SJCRH30 (cell line): ENCODE data around the gene FUZ. TPM values are rescaled to one million over a fixed set of nuclear protein-coding genes. Genes with fewer than 3 reads are reported as not detected.

ENCODE experiments used
- DNase-seq, 2 experiments: peaks; one replicate each; pipeline ENCODE4 v3.0.0-alpha.2; 2015 to 2020
- H3K27ac ChIP-seq: fragments of 250-450 bp; sonication (Bioruptor Pico); 2 replicates; pipeline ENCODE4 v1.5.1; 2020; ENCODE audit warnings: mild to moderate bottlenecking, moderate library complexity
- H3K27me3 ChIP-seq: fragments of 250-450 bp; sonication (Bioruptor Pico); 2 replicates; pipeline ENCODE4 v1.5.1; 2020; ENCODE audit warnings: mild to moderate bottlenecking, moderate library complexity
- H3K36me3 ChIP-seq: fragments of 250-450 bp; sonication (Bioruptor Pico); 2 replicates; pipeline ENCODE4 v1.5.1; 2020; ENCODE audit warnings: mild to moderate bottlenecking, moderate library complexity
- H3K4me1 ChIP-seq: fragments of 250-450 bp; sonication (Bioruptor Pico); 2 replicates; pipeline ENCODE4 v1.5.1; 2020; ENCODE audit warnings: mild to moderate bottlenecking, moderate library complexity
- H3K4me3 ChIP-seq: fragments of 250-450 bp; sonication (Bioruptor Pico); 2 replicates; pipeline ENCODE4 v1.5.1; 2020; ENCODE audit warnings: mild to moderate bottlenecking, moderate library complexity
- H3K9me3 ChIP-seq: fragments of 250-450 bp; sonication (Bioruptor Pico); replicated peaks from 2 replicates; pipeline ENCODE4 v1.5.1; 2020; ENCODE audit warnings: mild to moderate bottlenecking, moderate library complexity
- total RNA-seq: library from RNA; depleted of rRNA; stranded (reverse); fragments of >200 nt; shearing (Covaris generic); gene quantifications from 2 replicates; pipeline ENCODE4 v1.2.3, GENCODE V29; 2014

Gene FUZ
- total RNA-seq, 1 experiment from 2014 or later = 27.6 TPM

DNA sequence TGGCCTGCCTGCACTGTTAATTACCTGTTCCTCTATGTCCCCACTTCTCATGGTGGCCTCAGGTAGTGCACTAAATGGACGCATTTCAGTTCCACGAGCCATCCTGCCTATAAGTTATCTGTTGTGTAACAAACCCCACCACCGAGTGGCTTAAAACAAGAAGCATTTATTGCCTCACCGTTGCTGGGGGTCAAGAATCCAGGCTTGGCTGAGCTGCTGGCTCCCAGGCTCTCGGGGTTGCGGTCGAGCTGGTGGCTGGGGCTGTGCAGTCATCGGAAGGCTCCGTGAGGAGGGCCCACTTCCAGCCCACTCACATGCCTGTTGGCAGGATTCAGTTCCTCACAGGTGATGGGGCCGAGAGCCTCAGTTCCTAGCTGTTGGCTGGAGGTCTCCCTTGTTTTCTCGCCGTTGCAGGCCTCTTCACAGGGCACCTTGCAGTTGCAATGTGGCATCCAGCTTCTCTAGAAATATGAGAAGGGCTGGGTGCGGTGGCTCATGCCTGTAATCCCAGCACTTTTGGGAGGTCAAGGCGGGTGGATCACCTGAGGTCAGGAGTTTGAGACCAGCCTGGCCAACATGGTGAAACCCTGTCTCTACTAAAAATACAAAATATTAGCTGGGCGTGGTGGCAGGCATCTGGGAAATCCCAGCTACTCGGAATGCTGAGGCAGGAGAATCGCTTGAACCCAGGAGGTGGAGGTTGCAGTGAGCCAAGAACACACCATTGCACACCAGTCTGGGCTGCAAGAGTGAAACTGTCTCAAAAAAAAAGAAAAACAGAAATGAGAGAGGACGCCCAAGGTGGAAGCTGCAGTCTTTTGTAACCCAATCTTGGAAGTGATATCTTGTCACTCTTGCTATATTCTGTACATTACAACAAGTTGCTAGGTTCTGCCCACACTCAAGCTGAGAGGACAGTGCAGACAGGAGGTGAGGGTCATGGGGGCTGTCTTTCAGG lies 31.3 kb upstream of the FUZ start:
- H3K4me3 ChIP-seq = no peak overlapping the region
- no peaks in the 10 kb centered on the region for H3K4me1 ChIP-seq
- DNase-seq = no peak
- H3K27me3 ChIP-seq = no peaks in the 10 kb centered on the region
- H3K27ac ChIP-seq = no peak overlapping the region
- no peaks in the 10 kb centered on the region for H3K9me3 ChIP-seq
- peaks cover 10% of the 10 kb centered on the region; the same call in 1 of the 2 replicates for H3K36me3 ChIP-seq

GRCh38 chr19:49843265-49843664 lies 30.2 kb upstream of the FUZ start:
- Histone ChIP-seq H3K27ac (no peak overlapping the region), H3K9me3 (no peaks in the 10 kb centered on the region), H3K4me1 (no peaks in the 10 kb centered on the region), H3K4me3 (no peak overlapping the region), H3K36me3 (peaks cover 8% of the 10 kb centered on the region; the same call in 1 of the 2 replicates), H3K27me3 (no peaks in the 10 kb centered on the region)
- no peak for DNase-seq

GRCh38 chr19:49840736-49841249 lies 27.7 kb upstream of the FUZ start:
- Histone ChIP-seq H3K36me3 (peaks cover 17% of the 10 kb centered on the region), H3K27ac (no peak overlapping the region), H3K4me3 (no peak overlapping the region), H3K27me3 (no peaks in the 10 kb centered on the region), H3K9me3 (no peaks in the 10 kb centered on the region), H3K4me1 (no peaks in the 10 kb centered on the region)
- DNase-seq = no peak

- Histone ChIP-seq H3K4me3 (no peak overlapping the region), H3K4me1 (no peaks in the 10 kb centered on the region), H3K27me3 (no peaks in the 10 kb centered on the region), H3K9me3 (no peaks in the 10 kb centered on the region), H3K36me3 (peaks cover 17% of the 10 kb centered on the region), H3K27ac (no peak overlapping the region)
- DNase-seq = no peak
These were observed 27.2 kb upstream of the FUZ start for GRCh38 chr19:49840321-49840720.

GRCh38 chr19:49839713-49840112 lies 26.6 kb upstream of the FUZ start:
- Histone ChIP-seq H3K4me3 (no peak overlapping the region), H3K27me3 (no peaks in the 10 kb centered on the region), H3K9me3 (no peaks in the 10 kb centered on the region), H3K36me3 (peaks cover 17% of the 10 kb centered on the region), H3K27ac (no peak overlapping the region), H3K4me1 (no peaks in the 10 kb centered on the region)
- DNase-seq = no peak

DNA sequence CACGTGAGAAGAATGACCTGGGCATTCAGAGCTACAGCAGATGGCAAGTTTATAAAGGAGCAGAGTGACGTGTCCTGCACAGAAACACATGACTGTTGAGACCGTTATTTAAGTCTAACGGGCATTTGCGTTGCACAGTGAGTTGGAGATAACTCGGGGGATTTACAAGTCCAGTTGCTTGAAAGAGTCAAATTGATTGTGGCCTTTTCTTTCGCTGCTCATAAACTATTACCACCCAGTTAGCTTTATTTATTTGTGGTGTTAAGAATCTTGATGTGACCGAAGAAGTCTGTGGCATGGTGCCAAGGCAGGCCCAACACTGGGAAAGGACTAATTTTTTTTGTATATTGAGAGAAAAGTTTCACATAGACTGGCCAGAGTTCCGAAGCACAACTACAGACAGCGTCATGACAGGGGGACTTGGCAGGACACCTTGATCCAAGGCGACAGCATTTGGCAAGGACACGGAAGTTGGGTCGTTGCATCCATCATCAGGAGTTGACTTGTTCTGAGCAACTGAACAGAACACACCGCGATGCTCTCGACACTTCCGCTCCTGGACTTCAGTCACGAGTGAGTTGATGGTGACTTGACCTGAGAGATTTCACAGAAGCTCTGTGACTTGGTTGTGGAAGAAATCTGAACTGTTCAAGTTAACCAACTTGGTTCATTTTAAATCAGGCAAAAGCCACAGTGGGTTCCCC lies 25.9 kb upstream of the FUZ start:
- Histone ChIP-seq H3K9me3 (no peaks in the 10 kb centered on the region), H3K27me3 (no peaks in the 10 kb centered on the region), H3K4me1 (no peaks in the 10 kb centered on the region), H3K4me3 (no peak overlapping the region), H3K36me3 (peaks cover 17% of the 10 kb centered on the region), H3K27ac (no peak overlapping the region)
- DNase-seq = no peak

DNA sequence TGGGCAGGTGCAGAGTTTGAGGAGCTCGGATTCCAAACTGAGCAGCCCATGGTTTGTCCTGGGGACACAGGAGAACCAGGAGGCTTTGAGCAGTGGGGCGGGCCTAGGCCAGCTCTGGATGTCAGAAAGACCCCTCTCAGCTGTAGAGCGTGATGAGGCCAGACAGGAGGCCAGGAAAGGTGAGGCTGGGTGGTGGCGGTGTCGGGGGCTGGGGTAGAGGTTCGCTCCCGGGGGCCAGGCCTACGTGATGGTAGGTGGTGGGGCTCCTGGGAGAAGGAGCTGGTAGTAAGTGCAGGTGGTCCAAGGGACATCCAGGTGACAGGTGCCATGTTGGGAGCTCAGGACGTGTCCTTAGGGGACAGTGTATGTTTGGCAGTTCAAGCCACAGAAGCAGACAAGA lies 24.3 kb upstream of the FUZ start:
- peaks cover 19% of the 10 kb centered on the region for H3K36me3 ChIP-seq
- no peaks in the 10 kb centered on the region for H3K9me3 ChIP-seq
- no peak overlapping the region for H3K4me3 ChIP-seq
- no peaks in the 10 kb centered on the region for H3K4me1 ChIP-seq
- no peaks in the 10 kb centered on the region for H3K27me3 ChIP-seq
- no peak for DNase-seq
- no peak overlapping the region for H3K27ac ChIP-seq

DNA sequence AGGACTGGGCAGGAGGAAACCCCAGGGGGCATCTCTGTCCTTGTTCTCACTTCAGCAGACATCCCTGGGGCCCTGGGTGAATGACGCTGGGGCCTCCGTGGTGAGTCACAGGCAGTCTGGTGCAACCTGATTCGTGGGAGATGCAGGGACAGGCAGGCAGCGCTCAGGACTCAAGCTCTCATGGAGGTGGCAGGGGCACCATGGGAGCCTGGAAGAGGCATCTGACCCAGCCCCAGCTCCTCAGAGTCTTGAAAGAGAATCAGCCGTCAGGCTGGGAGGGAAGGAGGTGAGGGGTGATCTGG lies 23.9 kb upstream of the FUZ start:
- no peak for DNase-seq
- H3K9me3 ChIP-seq = no peaks in the 10 kb centered on the region
- H3K27ac ChIP-seq = no peak overlapping the region
- no peaks in the 10 kb centered on the region for H3K27me3 ChIP-seq
- H3K36me3 ChIP-seq = peaks cover 19% of the 10 kb centered on the region
- no peak overlapping the region for H3K4me3 ChIP-seq
- H3K4me1 ChIP-seq = no peaks in the 10 kb centered on the region

- Histone ChIP-seq H3K36me3 (peaks cover 19% of the 10 kb centered on the region), H3K4me1 (no peaks in the 10 kb centered on the region), H3K27me3 (no peaks in the 10 kb centered on the region), H3K9me3 (no peaks in the 10 kb centered on the region), H3K4me3 (no peak overlapping the region), H3K27ac (no peak overlapping the region)
- DNase-seq = no peak
These were observed 23.3 kb upstream of the FUZ start for GRCh38 chr19:49836176-49837008.

GRCh38 chr19:49835562-49835961 lies 22.5 kb upstream of the FUZ start:
- Histone ChIP-seq H3K4me3 (no peak overlapping the region), H3K36me3 (peaks cover 19% of the 10 kb centered on the region)

DNA sequence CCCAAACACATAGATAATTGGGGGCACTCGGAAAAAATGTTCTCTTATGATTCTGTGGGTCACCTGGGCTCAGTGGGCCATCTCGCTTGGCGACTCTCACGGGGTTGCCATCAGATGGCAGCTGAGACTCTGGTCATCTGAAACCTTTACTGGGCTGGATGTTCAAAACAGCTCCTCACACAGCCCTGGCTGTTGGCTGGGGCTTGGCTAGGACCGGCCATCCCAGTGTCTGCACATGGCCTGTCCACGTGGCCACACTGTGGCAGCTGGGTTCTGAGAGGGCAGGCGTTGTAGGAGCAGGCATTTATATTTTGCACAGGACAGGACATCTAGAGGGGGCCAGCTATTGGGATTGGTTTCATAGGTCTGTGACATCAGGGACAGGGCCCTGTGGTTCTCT lies 20.5 kb upstream of the FUZ start:
- H3K27ac ChIP-seq = no peak overlapping the region
- H3K27me3 ChIP-seq = no peaks in the 10 kb centered on the region
- peaks cover under 1% of the 10 kb centered on the region; the same call in 1 of the 2 replicates for H3K4me1 ChIP-seq
- H3K4me3 ChIP-seq = no peak overlapping the region
- peaks cover 13% of the 10 kb centered on the region for H3K36me3 ChIP-seq
- H3K9me3 ChIP-seq = no peaks in the 10 kb centered on the region
- DNase-seq = no peak

More at GRCh38 chr19:49835562-49835961, 22.5 kb upstream of the FUZ start:
- no peaks in the 10 kb centered on the region for H3K4me1 ChIP-seq
- H3K27me3 ChIP-seq = no peaks in the 10 kb centered on the region
- H3K9me3 ChIP-seq = no peaks in the 10 kb centered on the region
- H3K27ac ChIP-seq = no peak overlapping the region
- no peak for DNase-seq

GRCh38 chr19:49832556-49832955 lies 19.5 kb upstream of the FUZ start:
- peaks cover 10% of the 10 kb centered on the region; the same call in 1 of the 2 replicates for H3K4me1 ChIP-seq
- H3K4me3 ChIP-seq = no peak overlapping the region
- H3K27ac ChIP-seq = no peak overlapping the region
- no peaks in the 10 kb centered on the region for H3K27me3 ChIP-seq
- no peaks in the 10 kb centered on the region for H3K9me3 ChIP-seq
- no peak for DNase-seq
- peaks cover 13% of the 10 kb centered on the region for H3K36me3 ChIP-seq

DNA sequence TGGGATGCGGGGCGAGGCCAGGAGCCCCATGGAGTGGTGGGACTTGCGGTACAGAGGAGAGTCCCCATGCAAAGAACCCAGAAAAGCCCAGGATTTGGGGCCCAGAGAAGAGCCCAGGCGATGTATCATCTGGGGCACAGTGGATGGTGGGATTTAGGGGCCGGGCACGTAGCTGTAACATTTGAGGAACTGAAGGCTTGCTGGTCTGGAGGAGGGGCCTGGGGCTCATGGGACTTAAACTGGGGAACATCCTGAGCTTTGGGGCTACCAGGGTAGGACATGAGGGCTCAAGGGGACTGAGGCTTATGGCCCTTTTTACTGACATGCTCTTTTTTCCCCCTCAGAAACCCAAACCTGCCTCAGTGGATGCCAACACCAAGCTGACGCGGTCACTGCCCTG lies 18.5 kb upstream of the FUZ start:
- Histone ChIP-seq H3K27me3 (no peaks in the 10 kb centered on the region), H3K36me3 (peaks cover 8% of the 10 kb centered on the region), H3K9me3 (no peaks in the 10 kb centered on the region), H3K4me1 (peaks cover 11% of the 10 kb centered on the region; the same call in 1 of the 2 replicates), H3K4me3 (no peak overlapping the region), H3K27ac (no peak overlapping the region)
- no peak for DNase-seq

GRCh38 chr19:49830766-49831165 lies 17.7 kb upstream of the FUZ start:
- peaks cover 4% of the 10 kb centered on the region for H3K36me3 ChIP-seq
- H3K9me3 ChIP-seq = no peaks in the 10 kb centered on the region
- DNase-seq = no peak
- no peak overlapping the region for H3K4me3 ChIP-seq
- H3K4me1 ChIP-seq = peaks cover 13% of the 10 kb centered on the region; the same call in 1 of the 2 replicates
- no peaks in the 10 kb centered on the region for H3K27me3 ChIP-seq
- no peak overlapping the region for H3K27ac ChIP-seq
